Right lobe of liver (tissue), 4 donors: ENCODE data around the gene SFSWAP.

ENCODE experiments used
- CTCF ChIP-seq, 4 donors: fragments of 200-600 bp in 3 of 4; fragments of 450-650 bp in 1 of 4; IDR thresholded peaks; one replicate each; pipeline versions ENCODE4 v1.5.1 to v1.8.0; 2016 to 2022; ENCODE audit warnings: antibody characterized with exemption in 4 of 4, mild to moderate bottlenecking in 2 of 4
- POLR2A ChIP-seq: fragments of 450-650 bp; IDR thresholded peaks from one replicate; pipeline ENCODE4 v1.6.1; 2017; ENCODE audit warnings: antibody characterized with exemption, mild to moderate bottlenecking
- donor health status: DM: no; HTN: no; CAD: no.
- donor health status: DM: no; HTN: no; CAD: no.
- donor health status: DM: no; HTN: yes; CAD: no.

- no peak for TF ChIP-seq CTCF (IDR thresholded peaks at IDR 0.05)
- TF ChIP-seq POLR2A = no peak
These were observed 122.5 kb downstream of the SFSWAP start for GRCh38 chr12:131833288-131833895.
